SW 1271 (cell line): Measurements from ENCODE around the gene IL20RB.
A peak's percentile ranks its signal among the peaks of the same experiment; 100 is the strongest.

Source experiments
- DNase-seq, 2 experiments: peaks; one replicate each; lab custom pipeline; 2025; lab: John Stamatoyannopoulos, UW

IL20RB gene, protein sequence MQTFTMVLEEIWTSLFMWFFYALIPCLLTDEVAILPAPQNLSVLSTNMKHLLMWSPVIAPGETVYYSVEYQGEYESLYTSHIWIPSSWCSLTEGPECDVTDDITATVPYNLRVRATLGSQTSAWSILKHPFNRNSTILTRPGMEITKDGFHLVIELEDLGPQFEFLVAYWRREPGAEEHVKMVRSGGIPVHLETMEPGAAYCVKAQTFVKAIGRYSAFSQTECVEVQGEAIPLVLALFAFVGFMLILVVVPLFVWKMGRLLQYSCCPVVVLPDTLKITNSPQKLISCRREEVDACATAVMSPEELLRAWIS

GRCh38 chr3:136957751-136958288 lies at the start of gene IL20RB:
Gene IL20RB (plus strand): TSS chr3:136957983. CDS start chr3:136958114, 131 bp downstream.
- DNase-seq: no peak

DNA sequence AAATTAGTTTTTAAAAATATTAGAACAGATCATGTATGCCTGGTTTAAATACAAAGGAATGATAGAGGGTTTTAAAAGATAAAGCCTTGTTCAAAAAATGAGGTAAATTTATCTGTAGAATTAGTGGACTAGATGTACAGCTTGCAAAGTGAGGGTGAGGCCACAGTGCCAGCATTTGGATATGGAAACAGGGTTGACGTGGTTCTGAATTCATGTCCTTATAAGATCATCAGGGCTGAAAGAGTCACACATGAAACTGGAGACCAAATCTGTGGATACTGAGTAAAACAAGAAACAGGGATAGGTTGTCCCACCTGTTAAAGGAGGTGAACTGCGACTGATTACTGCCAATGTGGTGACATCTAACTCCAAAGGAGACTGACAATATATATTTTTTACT lies 49.5 kb upstream of the IL20RB start:
- DNase-seq: no peak

GRCh38 chr3:136909187-136909586 lies 48.6 kb upstream of the IL20RB start:
- DNase-seq: no peak

DNA sequence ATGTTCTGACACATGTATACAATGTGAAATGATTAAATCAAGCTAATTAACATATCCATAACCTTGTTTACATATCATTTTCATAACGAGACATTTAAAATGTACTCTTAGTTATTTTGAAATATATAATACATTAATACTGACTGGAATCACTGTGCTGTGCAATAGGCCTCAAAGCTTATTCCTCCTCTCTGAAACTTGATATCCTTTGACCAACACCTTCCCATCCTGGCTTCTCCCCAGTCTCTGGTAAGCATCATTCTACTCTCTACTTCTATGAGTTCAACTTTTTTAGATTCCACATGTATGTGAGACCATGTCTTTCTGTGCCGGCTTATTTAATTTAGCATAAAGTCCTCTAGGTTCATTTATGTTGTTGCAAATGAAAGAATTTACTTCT lies 47.1 kb upstream of the IL20RB start:
- no peak for DNase-seq

- no peak for DNase-seq
Measured at GRCh38 chr3:136913168-136913567, 44.6 kb upstream of the IL20RB start.

GRCh38 chr3:136914739-136915138 lies 43.0 kb upstream of the IL20RB start:
- DNase-seq: no peak

- no peak for DNase-seq
Measured at GRCh38 chr3:136916223-136916622, 41.6 kb upstream of the IL20RB start.

GRCh38 chr3:136919799-136920580 lies 37.8 kb upstream of the IL20RB start:
- no peak for DNase-seq

GRCh38 chr3:136920904-136921611 lies 36.7 kb upstream of the IL20RB start:
- no peak for DNase-seq

- no peak for DNase-seq
Measured at GRCh38 chr3:136925425-136926190, 32.2 kb upstream of the IL20RB start.

GRCh38 chr3:136928240-136928639 lies 29.5 kb upstream of the IL20RB start:
- DNase-seq: no peak

DNA sequence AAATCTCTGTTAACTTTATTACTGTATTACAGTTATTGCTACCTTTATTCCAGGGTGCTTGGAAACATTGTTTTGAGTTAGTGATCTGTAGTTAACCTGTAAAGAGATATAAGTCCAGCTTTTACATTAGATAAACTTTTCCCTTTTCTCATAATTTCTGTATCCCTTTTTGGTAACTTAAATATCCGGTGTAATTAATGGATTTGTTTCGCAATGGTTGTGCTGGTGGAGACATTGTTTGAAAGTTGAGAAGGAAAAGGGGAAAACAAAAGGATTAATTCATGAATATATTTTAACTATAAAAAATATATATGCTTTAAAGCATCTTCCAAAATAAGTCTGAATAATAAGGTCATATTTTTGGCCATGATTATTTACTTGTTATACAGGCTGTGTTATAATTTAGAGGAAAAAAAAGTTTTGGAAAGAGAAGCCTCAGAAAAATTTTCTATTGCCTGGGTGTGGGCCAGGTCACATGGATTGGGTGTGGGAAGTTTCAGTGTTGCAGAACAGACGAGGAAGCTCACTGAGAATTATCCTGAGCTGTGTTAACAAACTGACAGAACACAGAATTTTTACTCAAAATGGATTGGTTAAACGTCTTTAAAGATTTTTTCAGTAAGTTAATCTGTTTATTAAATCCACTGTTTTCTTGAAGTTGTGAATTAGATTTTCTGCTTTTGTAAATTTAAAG lies 27.7 kb upstream of the IL20RB start:
- no peak for DNase-seq

DNA sequence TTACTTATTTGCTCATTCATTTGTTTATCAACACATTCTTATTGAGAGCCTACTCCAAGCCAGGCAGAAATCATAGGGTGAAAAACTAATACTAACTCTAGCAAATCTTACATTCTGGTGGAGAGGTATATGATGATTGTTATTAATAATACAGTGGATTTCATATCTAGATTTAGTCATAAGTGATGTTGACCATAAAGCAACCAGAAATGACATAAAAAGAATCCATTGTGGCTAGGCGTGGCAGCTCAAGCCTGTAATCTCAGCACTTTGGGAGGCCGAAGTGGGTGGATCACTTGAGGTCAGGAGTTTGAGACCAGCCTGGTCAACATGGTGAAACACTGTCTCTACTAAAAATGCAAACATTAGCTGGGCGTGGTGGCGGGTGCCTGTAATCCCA lies 26.2 kb upstream of the IL20RB start:
- DNase-seq: no peak

- DNase-seq: no peak
Measured at GRCh38 chr3:136932523-136932922, 25.3 kb upstream of the IL20RB start.

DNA sequence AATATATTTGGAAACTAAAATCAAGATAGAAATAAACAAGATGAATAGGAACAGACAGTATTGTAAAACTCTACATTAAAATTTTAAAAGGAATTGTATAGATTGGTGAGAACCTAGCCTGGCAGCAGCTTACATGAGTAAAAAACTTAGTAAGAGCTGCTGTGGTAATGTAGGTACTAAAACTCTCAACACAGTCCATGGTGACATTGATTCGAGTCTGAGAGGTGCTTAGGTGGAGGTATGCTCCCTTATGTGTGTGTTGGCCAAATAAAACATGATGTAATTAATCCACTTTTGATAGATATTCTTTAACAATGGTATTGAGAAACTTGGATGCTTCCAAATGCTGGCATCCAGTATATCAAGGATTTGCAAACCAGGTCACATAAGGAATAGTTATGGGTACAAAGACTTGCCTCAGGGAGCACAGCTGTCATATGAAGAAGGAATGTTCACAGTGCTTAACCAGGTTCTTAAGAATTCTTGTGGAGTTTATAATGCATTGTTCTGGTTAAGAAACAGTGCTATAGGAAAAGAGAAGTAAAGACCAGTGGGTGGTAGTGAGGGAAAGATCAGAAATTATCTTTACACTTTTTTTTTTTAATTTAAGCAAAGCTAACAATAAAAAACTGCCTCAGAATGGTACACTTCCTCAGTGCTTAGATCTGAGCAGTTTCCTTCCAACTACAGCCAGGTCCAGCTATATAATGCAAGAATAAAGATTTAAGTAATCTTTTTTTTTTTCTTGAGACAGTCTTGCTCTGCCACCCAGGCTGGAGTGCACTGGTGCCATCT lies 24.6 kb upstream of the IL20RB start:
- DNase-seq: no peak

- DNase-seq: no peak
Measured at GRCh38 chr3:136937175-136937574, 20.6 kb upstream of the IL20RB start.

DNA sequence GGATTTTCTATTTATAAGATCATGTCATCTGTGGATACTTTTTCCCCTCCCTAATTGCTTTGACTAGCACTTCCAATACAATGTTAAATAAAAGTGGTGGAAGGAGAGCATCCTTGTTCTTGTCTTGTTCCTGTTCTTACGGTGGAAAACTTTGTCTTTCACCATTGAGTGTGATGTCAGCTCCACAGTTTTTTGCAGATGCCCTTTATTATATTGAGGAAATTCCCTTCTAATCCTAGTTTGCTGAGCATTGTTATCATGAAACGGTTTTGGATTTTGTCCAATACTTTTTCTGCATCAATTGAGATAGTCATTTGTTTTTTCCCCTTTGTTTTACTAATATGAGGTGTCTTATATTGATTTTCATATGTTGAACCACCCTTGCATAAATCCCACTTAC lies 19.9 kb upstream of the IL20RB start:
- no peak for DNase-seq

DNA sequence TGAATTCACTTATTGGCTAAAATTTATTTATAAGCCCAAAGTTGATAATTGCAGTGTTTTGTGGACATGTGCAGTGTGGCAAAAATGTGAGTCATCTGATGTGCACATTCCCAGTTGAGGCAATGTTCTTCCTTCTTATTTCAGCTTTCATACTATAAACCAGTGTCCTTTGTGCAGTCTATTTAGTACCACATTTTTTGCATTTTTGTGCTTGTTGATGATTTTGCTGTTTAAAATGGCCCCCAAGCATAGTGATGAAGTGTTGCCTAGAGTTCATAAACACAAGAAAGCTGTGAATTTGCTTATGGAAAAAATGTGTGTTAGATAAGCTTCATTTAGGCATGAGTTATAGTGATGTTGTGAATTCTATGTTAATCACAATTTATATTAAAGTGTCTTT lies 19.4 kb upstream of the IL20RB start:
- peak in 1 of 2 experiments; percentile 12 for DNase-seq

DNA sequence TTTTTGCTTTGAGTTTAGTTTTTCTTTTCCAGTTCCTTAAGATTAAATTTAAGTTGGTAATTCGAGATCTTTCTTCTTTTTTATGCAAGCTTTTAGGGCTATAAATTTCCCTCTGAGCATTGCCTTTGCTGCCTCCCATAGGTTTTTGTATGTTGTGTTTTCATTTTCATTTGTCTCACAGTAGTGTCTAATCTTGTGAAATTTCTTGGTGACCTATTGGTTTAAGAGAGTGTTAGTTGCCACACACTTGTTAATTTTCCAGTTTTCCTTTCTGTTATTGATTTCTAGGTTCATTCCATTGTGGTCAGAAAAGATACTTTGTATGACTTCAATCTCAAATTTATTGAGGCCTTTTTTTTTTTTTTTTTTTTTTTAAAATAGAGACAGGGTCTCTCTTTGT lies 18.3 kb upstream of the IL20RB start:
- no peak for DNase-seq

GRCh38 chr3:136942803-136943202 lies 15.0 kb upstream of the IL20RB start:
- DNase-seq: no peak
